Measurements from ENCODE around the gene SOX2.

DNA sequence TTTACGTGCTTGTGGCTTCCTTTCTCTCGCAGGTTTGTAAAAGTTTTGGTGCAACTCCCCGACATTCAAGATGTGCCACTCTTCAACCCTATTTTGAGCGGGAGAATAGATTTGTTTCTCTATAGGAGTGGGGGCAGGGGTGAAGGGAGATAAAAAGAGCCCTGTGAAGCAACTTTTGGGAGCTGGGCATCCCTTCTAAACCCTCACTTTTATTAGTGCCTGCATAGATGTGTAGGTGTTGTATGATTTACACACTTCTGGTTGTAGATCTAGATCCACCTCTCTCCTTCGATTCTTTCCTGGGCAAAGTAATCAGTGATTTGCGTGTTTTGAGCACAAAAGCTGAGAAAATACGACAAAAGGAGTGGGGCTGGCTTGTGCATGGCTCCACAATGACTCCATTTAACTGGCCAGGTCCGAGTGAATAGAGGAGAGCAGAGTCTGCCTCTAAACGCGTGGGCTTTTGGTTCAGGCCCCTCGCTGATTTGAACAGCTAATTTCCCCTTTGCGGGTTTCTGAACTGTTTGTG is 17.7 kb downstream of the SOX2 start:
- TF ChIP-seq, protein P1, sequence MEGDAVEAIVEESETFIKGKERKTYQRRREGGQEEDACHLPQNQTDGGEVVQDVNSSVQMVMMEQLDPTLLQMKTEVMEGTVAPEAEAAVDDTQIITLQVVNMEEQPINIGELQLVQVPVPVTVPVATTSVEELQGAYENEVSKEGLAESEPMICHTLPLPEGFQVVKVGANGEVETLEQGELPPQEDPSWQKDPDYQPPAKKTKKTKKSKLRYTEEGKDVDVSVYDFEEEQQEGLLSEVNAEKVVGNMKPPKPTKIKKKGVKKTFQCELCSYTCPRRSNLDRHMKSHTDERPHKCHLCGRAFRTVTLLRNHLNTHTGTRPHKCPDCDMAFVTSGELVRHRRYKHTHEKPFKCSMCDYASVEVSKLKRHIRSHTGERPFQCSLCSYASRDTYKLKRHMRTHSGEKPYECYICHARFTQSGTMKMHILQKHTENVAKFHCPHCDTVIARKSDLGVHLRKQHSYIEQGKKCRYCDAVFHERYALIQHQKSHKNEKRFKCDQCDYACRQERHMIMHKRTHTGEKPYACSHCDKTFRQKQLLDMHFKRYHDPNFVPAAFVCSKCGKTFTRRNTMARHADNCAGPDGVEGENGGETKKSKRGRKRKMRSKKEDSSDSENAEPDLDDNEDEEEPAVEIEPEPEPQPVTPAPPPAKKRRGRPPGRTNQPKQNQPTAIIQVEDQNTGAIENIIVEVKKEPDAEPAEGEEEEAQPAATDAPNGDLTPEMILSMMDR (IDR thresholded peaks at IDR 0.05), result no peak
- no peak for TF ChIP-seq POLR2A (IDR thresholded peaks at IDR 0.05)
